Heart left ventricle (tissue), 16 donors: Measurements from ENCODE around the gene AVL9. TPM values are rescaled to one million over a fixed set of nuclear protein-coding genes. Genes with fewer than 3 reads are reported as not detected.

Experiments
- ATAC-seq, 4 donors: fragments of 200-7000 bp; cut with Tn5 transposase; one replicate each; pipeline ENCODE4 v1.9.1; 2020 to 2022; ENCODE audit warnings: moderate library complexity in 4 of 4, mild to moderate bottlenecking in 3 of 4, moderate number of reproducible peaks in 1 of 4
- DNase-seq, 5 donors: peaks; one replicate each; pipeline ENCODE4 v3.0.0-alpha.2; 2020
- H3K27ac ChIP-seq, 12 donors: fragments of 200-600 bp; sonication (generic) in 4 of 12; one replicate each; pipeline versions ENCODE4 v1.5.0 to v1.8.0; 2016 to 2022; ENCODE audit warnings: mild to moderate bottlenecking in 2 of 12
- H3K27me3 ChIP-seq, 9 donors: fragments of 200-600 bp; sonication (generic) in 2 of 9; one replicate each; pipeline versions ENCODE4 v1.5.1 to v1.8.0; 2016 to 2022; ENCODE audit warnings: mild to moderate bottlenecking in 3 of 9
- H3K36me3 ChIP-seq, 9 donors: fragments of 200-600 bp; sonication (generic) in 2 of 9; one replicate each; pipeline versions ENCODE4 v1.5.0 to v1.8.0; 2018 to 2022; ENCODE audit warnings: mild to moderate bottlenecking in 2 of 9
- H3K4me1 ChIP-seq, 12 donors: fragments of 200-600 bp; sonication (generic) in 4 of 12; one replicate each; pipeline versions ENCODE4 v1.5.0 to v1.8.0; 2016 to 2022; ENCODE audit warnings: mild to moderate bottlenecking in 3 of 12
- H3K4me3 ChIP-seq, 12 donors: fragments of 200-600 bp; sonication (generic) in 4 of 12; one replicate each; pipeline versions ENCODE4 v1.5.0 to v1.8.0; 2017 to 2022; ENCODE audit warnings: mild to moderate bottlenecking in 9 of 12, moderate library complexity in 4 of 12
- H3K9me3 ChIP-seq, 12 donors: fragments of 200-600 bp; sonication (generic) in 4 of 12; one replicate each; pipeline versions ENCODE4 v1.5.0 to v1.8.0; 2016 to 2022; ENCODE audit warnings: mild to moderate bottlenecking in 1 of 12
- POLR2A ChIP-seq, 2 donors: fragments of 450-650 bp; IDR thresholded peaks; one replicate each; pipeline ENCODE4 v1.6.1; 2017; ENCODE audit warnings: antibody characterized with exemption in 2 of 2, mild to moderate bottlenecking in 2 of 2, moderate library complexity in 2 of 2
- WGBS, 4 donors: extraction: QIAGEN DNeasy Blood & Tissue Kit in 2 of 4; methylation state at CpG; one replicate each; pipeline versions ENCODE4 v1.1.5 to v1.1.7; 2013 to 2018; 5-methylcytosine and 5-hydroxymethylcytosine counted together
- intact Hi-C, 10 donors: fragments of 100-400 bp; cut with DNase I; formaldehyde crosslinking; loops; one replicate each; pipeline versions ENCODE4 v1.11.1 to v1.14.2; 2022
- polyA plus RNA-seq, 2 donors: library from polyadenylated mRNA; stranded (reverse); fragments of 200-250 nt; gene quantifications; one replicate each; pipeline ENCODE4 v1.2.3, GENCODE V29; 2013
- total RNA-seq, 9 donors: library from RNA; depleted of rRNA in 2 of 9; stranded (reverse); fragments of >200 nt in 2 of 9; fragmentation: NEBNext Ultra II Directional in 3 of 9; extraction: Animal tissue kit (Norgen Biotek cat#: 25700) in 3 of 9; gene quantifications; one replicate each; pipeline versions ENCODE4 v1.1.0 to v1.2.4, GENCODE V29; 2016 to 2023
- TF ChIP-seq, protein P1 (sequence below), 12 donors: fragments of 200-600 bp; sonication (generic) in 4 of 12; IDR thresholded peaks; one replicate each; pipeline versions ENCODE4 v1.5.0 to v1.8.0; 2018 to 2022; ENCODE audit warnings: antibody characterized with exemption in 12 of 12, mild to moderate bottlenecking in 5 of 12
- donor health status: ischemic (EF 13 %, LVEDD 7.1; RV severe dilation, severe dysfunction).
- donor health status: healthy with polysubstance abuse.
- donor health status: DM: no; HTN: yes; CAD: no.
- donor health status: DM: no; HTN: no; CAD: no.
- donor health status: ischemic (EF 25% LVEDD 6.9; RV normal size, moderate dysfunction).
- donor health status: ischemic (EF 25% LVEDD 5.7; RV mildly dilated, moderate dysfunction).
- donor health status: healthy.
- donor health status: DM: yes; HTN: yes; CAD: no.
- donor health status: ischemic (EF 35%, LVEDD 5.7; RV mildly dilated, moderate dysfunction).
- donor health status: nonischemic (EF 11% LVEDD 7.7; RV severe dilation, severe dysfunction).
- donor health status: DM: yes; HTN: yes; CAD: no.
- donor health status: PGD.
- donor health status: ischemic (EF 29% LVEDD 5.4; RV normal size, mild dysfunction).
- donor health status: nonischemic (EF 23%, LVEDD 6.1; RV moderate dilation, normal function).

The AVL9 gene
- total and polyA plus RNA-seq, 11 donors, result 4.6 to 22.3 (median 15.6) TPM

DNA sequence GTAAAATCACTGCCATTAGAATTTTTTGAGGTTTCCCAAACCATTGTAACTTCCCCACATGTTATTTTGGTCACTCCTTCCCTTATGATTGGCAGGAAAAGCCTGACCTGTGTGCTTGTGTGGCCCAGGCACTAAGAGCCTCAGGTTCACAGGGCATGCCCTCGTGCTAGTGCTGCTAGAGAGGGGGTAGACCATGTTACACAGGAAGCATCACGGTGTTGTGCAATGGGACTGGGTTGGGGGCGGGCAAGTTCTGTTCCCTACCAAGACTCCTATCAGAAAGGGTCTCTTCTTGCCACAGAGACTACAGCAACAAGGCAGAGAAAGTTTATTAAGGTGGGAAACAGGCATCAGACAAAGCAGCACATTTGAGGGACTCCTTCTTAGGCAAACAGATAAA, 37.3 kb upstream of the AVL9 start:
- H3K4me3 ChIP-seq, result no peak overlapping the region
- WGBS, 4 donors, result 56 to 74% (median 64%) methylated on average over 3 of the region's 3 CpGs
- H3K36me3 ChIP-seq, result no peaks in the 10 kb centered on the region
- ATAC-seq (no peak), DNase-seq (no peak)
- peaks cover 0 to 3% (median 0%) of the 10 kb centered on the region in 9 donors for H3K27me3 ChIP-seq
- H3K9me3 ChIP-seq, result no peaks in the 10 kb centered on the region
- H3K4me1 ChIP-seq, result no peaks in the 10 kb centered on the region
- no peak overlapping the region for H3K27ac ChIP-seq
- intact Hi-C loops, result no loop called here
- TF ChIP-seq POLR2A (IDR thresholded peaks at IDR 0.05), result no peak
- TF ChIP-seq, protein P1, sequence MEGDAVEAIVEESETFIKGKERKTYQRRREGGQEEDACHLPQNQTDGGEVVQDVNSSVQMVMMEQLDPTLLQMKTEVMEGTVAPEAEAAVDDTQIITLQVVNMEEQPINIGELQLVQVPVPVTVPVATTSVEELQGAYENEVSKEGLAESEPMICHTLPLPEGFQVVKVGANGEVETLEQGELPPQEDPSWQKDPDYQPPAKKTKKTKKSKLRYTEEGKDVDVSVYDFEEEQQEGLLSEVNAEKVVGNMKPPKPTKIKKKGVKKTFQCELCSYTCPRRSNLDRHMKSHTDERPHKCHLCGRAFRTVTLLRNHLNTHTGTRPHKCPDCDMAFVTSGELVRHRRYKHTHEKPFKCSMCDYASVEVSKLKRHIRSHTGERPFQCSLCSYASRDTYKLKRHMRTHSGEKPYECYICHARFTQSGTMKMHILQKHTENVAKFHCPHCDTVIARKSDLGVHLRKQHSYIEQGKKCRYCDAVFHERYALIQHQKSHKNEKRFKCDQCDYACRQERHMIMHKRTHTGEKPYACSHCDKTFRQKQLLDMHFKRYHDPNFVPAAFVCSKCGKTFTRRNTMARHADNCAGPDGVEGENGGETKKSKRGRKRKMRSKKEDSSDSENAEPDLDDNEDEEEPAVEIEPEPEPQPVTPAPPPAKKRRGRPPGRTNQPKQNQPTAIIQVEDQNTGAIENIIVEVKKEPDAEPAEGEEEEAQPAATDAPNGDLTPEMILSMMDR (IDR thresholded peaks at IDR 0.05), result no peak

DNA sequence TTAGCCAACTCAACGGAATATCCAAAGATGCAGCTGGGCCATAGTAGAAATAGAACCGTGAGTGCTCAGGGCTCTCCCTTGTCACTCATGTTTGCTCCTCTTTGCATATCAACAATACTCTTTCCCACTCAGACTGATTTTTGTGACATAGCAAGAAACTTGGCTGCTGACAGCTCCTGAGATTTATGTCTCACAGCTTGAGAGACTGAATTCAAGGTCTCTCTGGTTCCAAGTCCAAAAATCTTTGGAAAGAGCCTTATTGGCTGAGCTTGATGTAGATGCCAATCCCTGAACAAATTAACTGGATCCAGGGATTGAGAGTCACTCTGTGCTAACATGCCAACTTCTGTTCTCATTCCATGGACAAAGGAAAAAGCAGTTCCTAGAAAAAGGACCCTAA, 35.5 kb upstream of the AVL9 start:
- 75 to 87% (median 83%) methylated on average over 2 of the region's 2 CpGs for WGBS, 4 donors
- H3K4me1 ChIP-seq, result no peaks in the 10 kb centered on the region
- peaks cover 0 to 3% (median 0%) of the 10 kb centered on the region in 9 donors for H3K27me3 ChIP-seq
- no peaks in the 10 kb centered on the region for H3K9me3 ChIP-seq
- ATAC-seq (no peak), DNase-seq (no peak)
- H3K36me3 ChIP-seq, result no peaks in the 10 kb centered on the region
- intact Hi-C loops, result no loop called here
- H3K4me3 ChIP-seq, result no peak overlapping the region
- TF ChIP-seq POLR2A (IDR thresholded peaks at IDR 0.05), result no peak
- TF ChIP-seq, protein P1 (IDR thresholded peaks at IDR 0.05), result no peak
- H3K27ac ChIP-seq, result no peak overlapping the region

DNA sequence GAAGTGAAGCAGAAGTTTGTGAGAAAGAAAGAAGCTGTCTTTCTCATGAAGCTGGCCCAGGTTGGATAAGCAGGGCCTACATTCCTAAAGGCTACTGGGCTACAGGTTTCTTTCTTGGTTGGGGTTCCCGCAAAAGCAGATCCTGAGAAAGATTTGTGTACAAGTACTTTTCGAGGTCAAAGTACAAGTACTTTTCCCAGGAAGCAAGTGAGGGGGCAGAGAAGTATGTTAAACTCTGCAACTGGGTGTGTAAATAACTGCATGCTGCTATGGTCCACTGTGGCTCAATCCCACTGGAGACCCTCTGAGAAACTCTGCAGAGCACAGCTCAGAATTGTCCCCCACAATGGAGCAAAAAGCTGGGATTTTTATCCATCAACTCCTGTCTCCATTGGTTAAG, 33.8 kb upstream of the AVL9 start:
- TF ChIP-seq, protein P1 (IDR thresholded peaks at IDR 0.05), result no peak
- no peak for TF ChIP-seq POLR2A (IDR thresholded peaks at IDR 0.05)
- ATAC-seq (no peak), DNase-seq (no peak)
- H3K36me3 ChIP-seq, result no peaks in the 10 kb centered on the region
- peaks cover 0 to 3% (median 0%) of the 10 kb centered on the region in 9 donors for H3K27me3 ChIP-seq
- intact Hi-C loops, result no loop called here
- H3K4me3 ChIP-seq, result no peak overlapping the region
- no peaks in the 10 kb centered on the region for H3K4me1 ChIP-seq
- no peak overlapping the region for H3K27ac ChIP-seq
- WGBS, 4 donors, result 75 to 87% (median 81%) methylated on average over 2 of the region's 2 CpGs
- no peaks in the 10 kb centered on the region for H3K9me3 ChIP-seq

DNA sequence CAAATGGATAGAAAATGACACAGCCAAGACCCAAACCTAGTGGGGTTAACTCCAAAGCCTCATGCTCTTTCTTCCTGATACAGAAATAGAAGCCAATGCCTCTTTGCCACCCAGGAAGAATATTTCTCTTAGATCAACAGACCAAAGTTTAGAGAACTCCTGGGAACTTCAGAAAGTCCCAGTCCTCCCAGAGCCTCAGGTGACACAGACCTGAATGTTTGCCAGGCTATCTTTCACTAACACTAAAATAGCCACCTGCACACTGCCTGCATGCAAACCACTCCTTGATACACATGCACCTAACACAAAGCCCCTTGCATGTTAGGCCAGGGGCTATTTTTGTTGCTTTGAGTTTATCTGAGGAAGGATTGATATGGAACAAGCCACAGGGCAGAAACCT, 32.8 kb upstream of the AVL9 start:
- no peak for DNase-seq
- no peaks in the 10 kb centered on the region for H3K9me3 ChIP-seq
- H3K4me3 ChIP-seq, result no peak overlapping the region
- no peaks in the 10 kb centered on the region for H3K4me1 ChIP-seq
- H3K27me3 ChIP-seq, result peaks cover 0 to 3% (median 0%) of the 10 kb centered on the region in 9 donors
- TF ChIP-seq, protein P1 (IDR thresholded peaks at IDR 0.05), result no peak
- TF ChIP-seq POLR2A (IDR thresholded peaks at IDR 0.05), result no peak
- intact Hi-C loops, result no loop called here
- no peak for ATAC-seq
- H3K36me3 ChIP-seq, result no peaks in the 10 kb centered on the region
- no peak overlapping the region for H3K27ac ChIP-seq
